ENCODE data around the gene MOCS1.

Gene MOCS1

GRCh38 chr6:39934131-39934757 lies at the start of gene MOCS1:
Gene MOCS1, minus strand, starts transcription at chr6:39934462. Its CDS starts 45 bp downstream, at chr6:39934417.
- CTCF ChIA-PET: interaction anchor here (0.6 to 1.1 kb wide), 2 partner anchors 47 to 1068 kb away, joined by 5 read pairs; no protein-coding TSS in a partner anchor
- peak; percentile 78 for DNase-seq (ENCODE audit: low spot score)

DNA sequence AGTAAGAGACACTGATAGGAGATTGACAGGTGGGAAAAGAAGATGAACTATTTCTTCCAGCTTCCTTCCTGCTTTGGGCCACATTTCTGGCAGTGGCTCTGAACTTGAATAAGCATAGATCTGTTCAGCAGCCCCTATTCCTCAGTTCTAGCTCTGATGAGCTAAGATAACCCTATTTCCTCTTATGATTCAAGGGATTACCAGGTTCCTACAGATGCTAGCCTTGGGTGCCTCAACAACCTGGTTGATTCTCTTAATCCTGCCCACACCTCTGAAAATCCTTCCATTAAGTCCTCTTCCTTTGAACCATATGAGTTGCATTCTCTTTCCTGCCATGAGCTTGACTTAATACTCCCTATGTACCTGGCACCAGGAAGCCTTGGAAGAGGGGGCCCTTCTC lies 49.8 kb upstream of the MOCS1 start:
- no peak for DNase-seq (ENCODE audit: low spot score)
- ChIA-PET POLR2A (ENCODE audit: low non-redundant PET) (no interaction called here), CTCF (interaction anchor here (0.7 kb wide), 1 partner anchor 38 kb away, joined by 4 read pairs; no protein-coding TSS in a partner anchor)
- H3K27ac ChIP-seq: no peak overlapping the region
- no peak for TF ChIP-seq CTCF (conservative IDR thresholded peaks at IDR 0.05; ENCODE audit: low read depth)

More at GRCh38 chr6:39934131-39934757, at the start of gene MOCS1:
- POLR2A ChIA-PET (ENCODE audit: low non-redundant PET): no interaction called here
- no peak for TF ChIP-seq CTCF (conservative IDR thresholded peaks at IDR 0.05; ENCODE audit: low read depth)
- no peak within 1 kb of the TSS for H3K27ac ChIP-seq

GRCh38 chr6:39983193-39983592 lies 48.9 kb upstream of the MOCS1 start:
- H3K27ac ChIP-seq: no peak overlapping the region
- no peak for DNase-seq (ENCODE audit: low spot score)
- ChIA-PET CTCF (no interaction called here), POLR2A (ENCODE audit: low non-redundant PET) (no interaction called here)
- no peak for TF ChIP-seq CTCF (conservative IDR thresholded peaks at IDR 0.05; ENCODE audit: low read depth)

DNA sequence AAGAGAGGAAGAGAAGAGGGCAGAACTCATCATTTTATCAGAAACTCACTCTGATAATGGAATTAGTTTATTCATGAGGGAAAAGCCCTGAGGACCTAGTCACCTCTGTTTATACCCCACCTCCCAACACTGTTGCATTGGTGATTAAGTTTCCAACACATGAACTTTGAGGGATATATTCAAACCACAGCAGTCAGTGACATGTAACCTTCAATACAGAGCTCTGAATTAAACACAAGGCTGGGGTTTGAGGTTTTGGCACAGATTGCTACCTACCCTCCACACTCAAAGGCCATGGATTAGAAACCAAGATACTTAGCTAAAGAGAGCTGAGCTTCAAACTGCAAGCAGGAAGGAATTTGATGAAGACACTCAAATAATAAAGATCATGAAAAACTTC lies 48.5 kb upstream of the MOCS1 start:
- ChIA-PET POLR2A (ENCODE audit: low non-redundant PET) (no interaction called here), CTCF (no interaction called here)
- no peak for DNase-seq (ENCODE audit: low spot score)
- TF ChIP-seq CTCF (conservative IDR thresholded peaks at IDR 0.05; ENCODE audit: low read depth): no peak
- no peak overlapping the region for H3K27ac ChIP-seq

DNA sequence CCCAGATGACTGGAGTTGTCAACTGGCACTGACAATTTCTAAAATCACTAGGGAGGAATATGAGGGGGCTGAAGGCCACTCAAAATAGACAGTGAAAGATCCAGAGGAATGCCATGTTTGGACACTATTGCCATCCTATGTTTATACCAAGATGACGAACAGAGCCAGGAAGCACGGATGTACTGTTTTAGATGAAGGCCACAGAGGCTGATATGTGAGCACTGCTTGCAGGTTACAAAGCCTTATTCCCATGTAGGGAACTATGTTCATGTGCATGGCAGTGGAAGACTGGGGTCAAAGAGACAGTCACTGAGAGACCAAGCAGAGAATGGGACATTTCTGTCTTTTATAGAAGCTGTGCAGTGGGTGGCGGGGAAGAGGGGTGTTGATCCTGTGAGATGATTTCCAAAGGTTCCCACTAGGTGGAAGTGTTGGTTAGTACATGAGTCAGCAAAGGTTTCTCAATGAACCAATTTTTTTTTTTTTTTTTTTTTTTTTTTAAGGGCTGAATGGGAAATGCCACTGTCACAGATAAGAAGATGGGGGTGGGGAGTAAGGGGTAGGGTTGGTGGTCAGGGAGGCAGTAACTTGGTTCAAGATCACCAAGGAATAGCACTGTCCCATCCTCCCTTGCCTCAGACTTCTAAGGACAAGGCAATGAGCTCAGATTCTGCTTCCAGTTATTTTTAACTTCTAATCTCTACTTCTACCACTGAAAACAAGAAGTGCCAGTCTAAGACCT lies 46.7 kb upstream of the MOCS1 start:
- ChIA-PET CTCF (interaction anchor here (0.6 to 1.3 kb wide), 9 partner anchors 12 to 646 kb away, joined by 3 to 5 read pairs (median 3); partner anchors contain the start of gene MOCS1), POLR2A (ENCODE audit: low non-redundant PET) (no interaction called here)
- peak; percentile 61 for DNase-seq (ENCODE audit: low spot score)
- no peak overlapping the region for H3K27ac ChIP-seq
- peak; percentile 23 for TF ChIP-seq CTCF (conservative IDR thresholded peaks at IDR 0.05; ENCODE audit: low read depth)

- CTCF ChIA-PET: interaction anchor here (0.9 kb wide), 1 partner anchor 328 kb away, joined by 3 read pairs; no protein-coding TSS in a partner anchor
- POLR2A ChIA-PET (ENCODE audit: low non-redundant PET): no interaction called here
- TF ChIP-seq CTCF (conservative IDR thresholded peaks at IDR 0.05; ENCODE audit: low read depth): no peak
- H3K27ac ChIP-seq: no peak overlapping the region
- no peak for DNase-seq (ENCODE audit: low spot score)
Observed at GRCh38 chr6:39979461-39980328, 45.4 kb upstream of the MOCS1 start.
